ENCODE data around the gene NUP210L.
A peak's percentile ranks its signal among the peaks of the same experiment; 100 is the strongest.
"Not testable (repeated sequence)": the region's sequence is repeated elsewhere in the genome, so short reads cannot be mapped to it uniquely, and the experiment has no call there.

The NUP210L gene

GRCh38 chr1:154170547-154171222 is 15.8 kb upstream of the NUP210L start:
- no peak for DNase-seq (ENCODE audit: low read depth, low spot score)

DNA sequence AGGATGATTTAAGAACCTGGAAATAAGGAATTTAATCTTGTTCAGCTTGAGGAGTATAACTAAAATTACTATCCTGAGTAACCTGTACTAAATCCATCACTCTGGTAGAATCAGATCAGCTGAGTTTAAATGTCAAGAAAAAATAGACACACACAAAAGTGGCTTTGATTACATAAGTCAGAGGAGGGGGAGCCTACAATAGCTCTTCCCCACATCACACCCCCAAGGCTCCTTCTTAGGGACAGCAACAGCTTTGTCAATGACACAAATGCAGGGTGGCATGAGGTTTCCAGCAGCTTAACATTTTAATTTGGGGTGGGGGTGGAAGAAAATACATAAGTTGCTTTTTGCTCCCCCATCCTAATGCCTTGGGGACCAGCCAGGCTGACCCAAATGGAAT is 12.6 kb upstream of the NUP210L start:
- DNase-seq (ENCODE audit: low read depth, low spot score): no peak

- DNase-seq (ENCODE audit: low read depth, low spot score): no peak
Observed at GRCh38 chr1:154166207-154166606, 11.3 kb upstream of the NUP210L start.

DNA sequence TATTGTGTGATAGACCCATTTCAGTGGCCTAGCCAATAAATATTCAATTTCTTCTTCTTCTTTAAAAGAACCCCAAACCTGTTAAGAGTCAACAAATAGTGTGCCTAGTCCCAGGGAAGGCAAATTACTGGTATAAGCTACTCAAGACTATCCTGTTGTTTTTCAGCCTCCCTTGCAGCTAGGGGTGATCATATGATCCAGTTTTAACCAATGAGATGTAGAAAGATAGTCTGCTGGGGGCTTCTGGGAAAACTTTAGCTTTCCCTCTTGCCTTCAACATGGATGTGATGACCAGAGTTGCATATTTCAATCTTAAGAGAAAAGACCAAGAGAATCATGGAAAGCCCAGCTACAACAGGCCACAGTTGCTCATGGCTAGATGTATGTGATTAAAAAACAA is 4.7 kb upstream of the NUP210L start:
- DNase-seq (ENCODE audit: low read depth, low spot score): no peak

GRCh38 chr1:154158307-154159125 is 3.6 kb upstream of the NUP210L start:
- DNase-seq (ENCODE audit: low read depth, low spot score): no peak

DNA sequence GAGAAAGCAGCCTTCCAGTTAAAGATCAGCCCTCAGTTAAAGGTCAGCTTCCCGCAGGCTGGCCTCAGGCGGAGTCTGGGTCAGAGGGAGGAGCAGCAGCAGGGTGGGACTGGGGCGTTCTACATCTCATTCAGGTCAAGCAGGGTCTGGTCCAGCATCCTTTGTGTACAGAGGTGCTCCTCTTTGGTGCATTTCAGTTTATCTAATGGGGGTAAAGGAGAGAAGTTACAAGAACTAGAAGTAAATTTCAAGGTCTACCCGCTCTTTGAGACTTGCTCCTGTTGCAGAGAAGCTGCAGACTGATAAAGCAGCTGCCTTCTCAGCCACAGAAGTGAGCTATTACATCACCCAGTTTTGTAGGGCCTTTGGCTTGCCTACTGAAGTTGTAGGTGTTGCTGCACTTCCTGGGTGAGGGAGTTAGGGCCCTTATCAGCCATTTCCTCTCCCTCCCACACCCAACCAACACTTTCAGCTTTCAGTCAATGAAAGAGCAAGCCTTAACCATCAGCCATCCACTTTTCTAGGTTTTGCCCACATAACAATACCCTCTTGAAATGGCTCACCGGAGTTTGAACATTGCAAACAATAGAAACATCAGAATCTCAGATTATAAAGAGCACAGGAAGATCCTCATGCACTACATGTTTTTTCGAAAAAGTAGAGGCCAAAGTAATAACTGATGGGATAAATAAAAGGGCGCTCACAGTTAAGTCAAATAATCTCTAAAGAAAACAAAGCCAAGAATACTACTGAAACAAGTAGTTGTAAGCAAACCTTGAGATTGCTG is 2.8 kb upstream of the NUP210L start:
- no peak for DNase-seq (ENCODE audit: low read depth, low spot score)

- no peak for DNase-seq (ENCODE audit: low read depth, low spot score)
Observed at GRCh38 chr1:154155251-154155650, 378 bp upstream of the NUP210L start.

DNA sequence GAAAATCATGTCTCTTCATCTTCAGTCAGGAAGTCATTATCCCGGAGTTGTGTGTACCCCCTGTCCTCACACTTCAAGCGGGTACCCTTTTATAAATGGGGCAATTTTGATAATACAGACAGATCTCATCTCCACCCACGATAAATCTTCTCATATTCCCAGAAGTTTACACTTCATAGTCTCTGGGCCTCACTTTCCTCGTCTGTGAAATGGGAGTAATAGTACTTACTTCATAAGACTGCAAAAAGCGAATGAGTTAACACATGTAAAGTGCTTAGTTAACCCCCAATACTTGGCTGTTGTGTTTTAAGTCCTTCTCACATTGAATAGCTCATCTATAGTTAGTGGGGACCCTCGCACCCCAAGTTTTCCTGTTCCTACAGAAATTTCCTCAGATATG is 820 bp downstream of the NUP210L start:
- no peak for DNase-seq (ENCODE audit: low read depth, low spot score)

- DNase-seq (ENCODE audit: low read depth, low spot score): peak; percentile 23
Observed at GRCh38 chr1:154151311-154151710, 3.6 kb downstream of the NUP210L start.

- no peak for DNase-seq (ENCODE audit: low read depth, low spot score)
Observed at GRCh38 chr1:154148807-154149206, 6.1 kb downstream of the NUP210L start.

DNA sequence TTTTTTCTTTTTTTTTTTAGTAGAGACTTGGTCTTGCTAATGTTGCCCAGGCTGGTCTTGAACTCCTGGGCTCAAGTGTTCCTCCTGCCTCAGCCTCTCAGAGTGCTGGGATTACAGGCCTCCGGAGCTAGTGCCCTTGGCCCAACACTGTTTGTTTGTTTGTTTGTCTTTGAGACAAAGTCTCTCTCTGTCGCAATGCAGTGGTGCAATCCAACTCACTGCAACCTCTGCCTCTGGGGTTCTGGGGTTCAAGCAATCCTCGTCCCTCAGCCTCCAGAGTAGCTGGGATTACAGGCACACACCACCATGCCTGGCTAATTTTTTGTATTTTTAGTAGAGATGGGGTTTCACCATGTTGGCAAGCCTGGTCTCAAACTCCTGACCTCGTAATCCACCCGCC is 7.4 kb downstream of the NUP210L start:
- DNase-seq (ENCODE audit: low read depth, low spot score): not testable (repeated sequence)

DNA sequence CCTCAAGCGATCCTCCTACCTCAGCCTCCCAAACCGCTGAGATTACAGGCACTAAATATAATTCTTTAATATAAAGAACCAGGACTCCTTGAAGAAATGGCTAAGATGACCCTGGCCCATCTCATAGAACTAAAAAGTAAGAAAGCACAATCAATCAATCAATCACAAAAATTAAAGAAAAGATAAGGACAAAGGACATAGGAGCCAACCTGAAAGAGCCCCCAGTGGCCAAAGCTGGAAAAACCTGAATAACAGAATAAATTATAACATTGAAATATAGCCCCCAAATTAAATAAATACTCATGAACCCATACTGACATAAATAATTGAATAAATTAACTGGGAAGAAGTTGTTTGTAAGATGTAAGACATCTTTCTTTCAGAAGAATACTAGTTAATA is 8.9 kb downstream of the NUP210L start:
- no peak for DNase-seq (ENCODE audit: low read depth, low spot score)

DNA sequence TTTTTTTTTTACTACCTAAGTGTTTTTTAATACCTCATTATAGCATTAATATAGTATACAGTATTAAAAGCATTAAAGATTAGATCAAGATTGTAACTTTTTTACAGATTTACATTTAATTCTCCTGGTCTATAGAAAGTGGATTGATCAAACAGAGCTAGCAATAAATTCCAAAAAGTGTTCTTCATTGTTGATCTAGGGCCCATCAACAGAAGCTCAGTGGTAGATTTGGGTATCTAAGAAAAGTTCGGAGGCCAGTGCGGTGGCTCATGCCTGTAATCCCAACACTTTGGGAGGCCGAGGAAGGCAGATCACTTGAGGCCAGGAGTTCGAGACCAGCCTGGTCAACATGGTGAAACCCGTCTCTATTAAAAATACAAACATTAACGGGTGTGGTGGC is 12.5 kb downstream of the NUP210L start:
- DNase-seq (ENCODE audit: low read depth, low spot score): no peak

DNA sequence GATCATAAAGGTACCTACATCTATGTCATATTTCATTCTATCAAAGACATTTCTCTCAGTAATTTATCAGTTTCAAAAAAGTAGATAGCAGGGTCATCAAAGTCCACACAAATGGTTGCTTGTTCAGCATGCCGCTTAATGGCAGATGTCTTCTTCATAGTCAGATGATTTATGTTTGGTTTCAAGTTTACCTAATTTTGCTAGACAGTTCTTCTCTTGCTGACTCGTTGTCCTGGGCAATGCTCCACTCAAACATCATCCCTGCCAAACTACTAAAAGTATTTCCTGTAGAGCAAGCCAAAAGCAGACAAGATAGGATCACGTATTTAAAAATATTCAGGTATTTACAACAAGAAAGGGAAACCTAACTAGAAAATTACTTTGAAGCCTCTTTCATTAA is 13.6 kb downstream of the NUP210L start:
- DNase-seq (ENCODE audit: low read depth, low spot score): no peak

DNA sequence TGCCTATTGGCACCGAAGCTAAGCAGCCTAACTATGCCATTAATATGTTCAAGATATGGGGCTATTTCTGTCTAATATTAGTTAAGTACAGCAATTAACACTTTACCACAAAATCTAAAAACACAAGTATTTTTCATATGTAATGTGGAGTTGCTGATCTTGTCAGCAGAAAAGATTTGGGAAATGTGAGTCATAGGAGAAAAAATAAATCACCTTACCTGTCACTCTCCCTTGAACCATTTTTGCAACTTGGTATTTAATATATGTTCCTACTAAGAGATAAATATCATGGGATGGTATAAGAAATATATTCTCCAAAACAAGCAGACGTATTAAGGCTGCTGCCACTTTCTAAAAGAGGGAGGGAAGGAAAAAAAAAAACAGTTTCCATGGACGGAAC is 17.0 kb downstream of the NUP210L start:
- DNase-seq (ENCODE audit: low read depth, low spot score): no peak

GRCh38 chr1:154133256-154133655 is 21.6 kb downstream of the NUP210L start:
- no peak for DNase-seq (ENCODE audit: low read depth, low spot score)

- DNase-seq (ENCODE audit: low read depth, low spot score): peak; percentile 8
Observed at GRCh38 chr1:154129391-154129970, 25.4 kb downstream of the NUP210L start.

- DNase-seq (ENCODE audit: low read depth, low spot score): not testable (repeated sequence)
Observed at GRCh38 chr1:154123205-154123604, 31.7 kb downstream of the NUP210L start.

DNA sequence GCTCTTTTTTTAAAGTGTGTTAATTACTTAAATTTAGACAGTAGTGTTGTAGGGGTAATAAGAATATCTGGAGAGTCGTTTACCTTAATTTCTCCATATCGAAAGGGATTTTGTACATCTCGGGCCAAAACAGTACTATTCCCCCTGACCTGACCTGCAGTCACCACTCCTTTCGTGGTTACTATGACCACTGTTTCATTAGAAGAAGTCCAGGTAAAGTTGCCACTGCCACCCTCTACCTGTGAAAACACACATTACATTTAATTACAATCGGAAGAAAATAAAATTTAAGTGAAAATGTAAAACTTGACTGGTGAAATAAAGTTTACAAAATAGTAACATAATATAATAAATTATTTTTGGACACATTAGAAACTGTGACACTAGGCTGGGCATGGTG is 37.2 kb downstream of the NUP210L start:
- no peak for DNase-seq (ENCODE audit: low read depth, low spot score)

DNA sequence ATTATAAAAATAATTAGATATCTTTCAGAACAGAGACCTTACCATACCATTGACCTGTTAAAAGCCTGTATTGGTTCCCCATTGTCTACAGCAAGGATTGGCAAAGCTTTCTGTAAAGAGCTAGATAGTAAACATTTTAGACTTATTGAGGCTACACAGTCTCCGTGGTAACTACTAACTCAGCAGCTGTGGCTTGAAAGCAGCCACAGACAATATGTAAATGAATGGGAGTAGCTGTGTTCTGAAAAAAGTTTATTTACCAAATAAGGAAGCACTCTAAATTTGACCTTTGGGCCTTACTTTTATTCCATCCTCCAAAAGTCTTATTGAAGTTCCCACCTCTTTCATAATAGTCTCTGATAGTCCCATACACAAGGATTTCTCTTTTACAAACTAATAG is 39.7 kb downstream of the NUP210L start:
- DNase-seq (ENCODE audit: low read depth, low spot score): peak; percentile 46

DNA sequence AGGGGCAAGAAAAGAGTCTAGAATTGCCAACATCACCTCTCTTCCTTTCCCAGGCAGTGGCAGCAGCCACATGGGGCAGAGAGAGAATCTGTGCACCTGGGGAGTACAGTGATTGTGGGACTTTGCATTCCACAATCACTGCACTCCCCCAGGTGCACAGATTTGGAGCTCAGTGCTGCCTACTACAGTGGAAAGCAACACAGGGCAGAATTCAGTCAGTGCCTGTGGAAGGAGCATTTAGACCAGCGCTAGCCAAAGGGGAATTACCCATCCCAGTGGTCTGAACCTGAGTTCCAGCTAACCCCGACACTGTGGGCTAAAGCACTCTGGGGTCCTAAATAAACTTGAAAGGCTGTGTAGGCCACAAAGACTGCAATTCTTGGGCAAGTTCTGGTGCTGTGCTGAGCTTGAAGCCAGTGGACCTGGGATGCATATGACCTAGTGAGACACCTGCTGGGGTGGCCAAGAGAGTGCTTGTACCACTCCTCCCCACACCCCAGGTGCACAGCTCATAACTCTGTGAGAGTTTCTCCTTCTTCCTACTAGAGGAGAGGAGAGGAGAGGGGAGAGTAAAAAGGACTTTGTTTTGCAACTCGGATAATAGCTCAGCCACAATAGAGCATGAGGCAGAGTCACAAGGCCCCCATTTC is 50.3 kb downstream of the NUP210L start:
- no peak for DNase-seq (ENCODE audit: low read depth, low spot score)

DNA sequence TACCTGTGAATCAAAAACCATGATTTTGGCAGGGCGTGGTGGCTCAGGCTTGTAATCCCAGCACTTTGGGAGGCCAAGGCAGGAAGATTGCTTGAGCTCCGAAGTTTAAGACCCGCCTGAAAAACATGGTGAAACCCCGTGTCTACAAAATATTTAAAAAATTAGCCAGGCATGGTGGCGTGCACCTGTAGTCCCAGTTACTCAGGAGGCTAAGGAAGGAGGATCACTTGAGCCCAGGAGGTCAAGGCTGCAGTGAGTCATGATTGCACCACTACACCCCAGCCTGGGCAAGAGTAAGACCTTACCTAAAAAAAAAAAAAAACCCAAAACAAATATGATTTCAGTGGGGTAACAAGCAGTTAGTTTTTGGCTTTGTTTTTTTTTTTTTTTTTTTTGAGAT is 54.7 kb downstream of the NUP210L start:
- not testable (repeated sequence) for DNase-seq (ENCODE audit: low read depth, low spot score)

Measured in astrocyte of the hippocampus (primary cell).